ENCODE data around the gene ZSCAN12. TPM values are rescaled to one million over a fixed set of nuclear protein-coding genes. Genes with fewer than 3 reads are reported as not detected.

ZSCAN12 gene
- total RNA-seq, 1 experiment from 2014 or later: 1.6 TPM

DNA sequence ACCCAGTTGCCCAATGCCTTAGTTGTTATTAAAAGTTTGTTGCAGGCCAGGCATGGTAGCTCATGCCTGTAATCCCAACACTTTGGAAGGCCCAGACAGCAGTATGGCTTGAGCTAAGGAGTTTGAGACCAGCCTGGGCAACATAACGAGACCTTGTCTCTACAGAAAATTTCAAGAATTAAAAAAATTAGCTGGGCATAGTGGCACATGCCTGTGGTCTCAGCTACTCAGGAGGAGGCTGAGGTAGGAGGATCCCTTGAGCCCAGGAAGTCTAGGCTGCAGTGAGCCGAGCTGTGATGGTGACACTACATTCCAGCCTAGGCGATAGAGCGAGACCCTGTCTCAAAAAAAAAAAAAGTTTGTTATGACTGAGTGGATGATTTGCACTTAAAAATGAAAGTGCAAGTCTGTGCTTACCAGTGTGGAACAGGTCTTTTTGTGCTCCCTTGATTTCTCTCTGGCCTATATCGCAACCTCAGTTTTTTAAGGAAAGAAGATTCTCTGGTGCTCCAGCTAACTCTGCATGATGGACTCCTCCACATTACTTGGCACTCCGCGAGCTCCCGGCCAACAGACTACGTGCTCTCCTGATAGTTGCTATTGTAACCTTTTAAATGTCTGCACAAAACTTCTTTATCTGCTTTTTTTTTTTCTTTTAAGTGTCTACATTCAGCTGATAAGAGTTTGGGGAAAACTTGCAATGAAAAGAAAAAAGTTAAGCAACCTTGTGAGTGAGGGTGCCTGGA lies 27.7 kb downstream of the ZSCAN12 start:
- TF ChIP-seq, protein P1, sequence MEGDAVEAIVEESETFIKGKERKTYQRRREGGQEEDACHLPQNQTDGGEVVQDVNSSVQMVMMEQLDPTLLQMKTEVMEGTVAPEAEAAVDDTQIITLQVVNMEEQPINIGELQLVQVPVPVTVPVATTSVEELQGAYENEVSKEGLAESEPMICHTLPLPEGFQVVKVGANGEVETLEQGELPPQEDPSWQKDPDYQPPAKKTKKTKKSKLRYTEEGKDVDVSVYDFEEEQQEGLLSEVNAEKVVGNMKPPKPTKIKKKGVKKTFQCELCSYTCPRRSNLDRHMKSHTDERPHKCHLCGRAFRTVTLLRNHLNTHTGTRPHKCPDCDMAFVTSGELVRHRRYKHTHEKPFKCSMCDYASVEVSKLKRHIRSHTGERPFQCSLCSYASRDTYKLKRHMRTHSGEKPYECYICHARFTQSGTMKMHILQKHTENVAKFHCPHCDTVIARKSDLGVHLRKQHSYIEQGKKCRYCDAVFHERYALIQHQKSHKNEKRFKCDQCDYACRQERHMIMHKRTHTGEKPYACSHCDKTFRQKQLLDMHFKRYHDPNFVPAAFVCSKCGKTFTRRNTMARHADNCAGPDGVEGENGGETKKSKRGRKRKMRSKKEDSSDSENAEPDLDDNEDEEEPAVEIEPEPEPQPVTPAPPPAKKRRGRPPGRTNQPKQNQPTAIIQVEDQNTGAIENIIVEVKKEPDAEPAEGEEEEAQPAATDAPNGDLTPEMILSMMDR (IDR thresholded peaks at IDR 0.05; ENCODE audit: insufficient read depth in 1 of 2, low read depth in 1 of 2, low read length in 1 of 2, severe bottlenecking in 1 of 2, unreplicated experiment in 1 of 2): no peak
- H3K36me3 Mint-ChIP-seq (ENCODE audit: insufficient read depth, unreplicated experiment): no peaks in the 10 kb centered on the region
- DNase-seq: no peak
- ChIA-PET CTCF (interaction anchor here (0.7 to 1.9 kb wide), 2 partner anchors 16 to 523 kb away, joined by 3 to 5 read pairs; no protein-coding TSS in a partner anchor), POLR2A (interaction anchor here (1.0 kb wide), 1 partner anchor 12 kb away, joined by 3 read pairs; no protein-coding TSS in a partner anchor)
- H3K4me1 ChIP-seq: no peaks in the 10 kb centered on the region
- intact Hi-C loops (cut with micrococcal nuclease; ENCODE audit: unreplicated experiment): no loop called here
- H3K36me3 ChIP-seq (ENCODE audit: control insufficient read depth, insufficient read depth, low read length): no peaks in the 10 kb centered on the region
- no TSS peak for BruUV-seq (replicated peaks)
- H3K4me3 ChIP-seq (ENCODE audit: low read depth, low read length): no peak overlapping the region
- H3K9me3 ChIP-seq: no peaks in the 10 kb centered on the region
- no peaks in the 10 kb centered on the region for H3K4me1 Mint-ChIP-seq (ENCODE audit: low read depth, unreplicated experiment)
- H3K27me3 ChIP-seq (replicated peaks; ENCODE audit: control insufficient read depth, insufficient read depth, low read length): no peaks in the 10 kb centered on the region
- H3K4me3 Mint-ChIP-seq (ENCODE audit: unreplicated experiment): no peak overlapping the region
- H3K9me3 Mint-ChIP-seq (ENCODE audit: unreplicated experiment): no peaks in the 10 kb centered on the region
- no peak overlapping the region for H3K27ac Mint-ChIP-seq (ENCODE audit: unreplicated experiment)
- peaks cover 4% of the 10 kb centered on the region for H3K27me3 Mint-ChIP-seq (ENCODE audit: insufficient read depth, unreplicated experiment)

DNA sequence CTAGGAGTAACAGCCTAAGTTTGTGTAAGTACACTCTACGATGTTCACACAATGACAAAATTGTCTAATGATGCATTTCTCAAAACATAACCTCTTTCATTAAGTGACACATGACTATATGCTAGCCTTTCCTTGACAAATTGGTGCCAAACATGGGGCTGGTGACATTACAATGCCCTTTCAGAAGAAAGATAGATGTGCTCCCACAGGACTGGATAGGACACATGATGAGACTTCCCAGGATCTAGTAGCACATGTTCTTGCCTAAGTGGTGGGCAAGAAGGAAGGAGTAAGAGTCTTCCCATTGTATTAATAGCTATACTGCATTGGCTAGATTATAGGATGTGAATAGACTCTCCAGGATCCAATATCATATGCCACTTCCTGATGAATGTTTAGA lies 28.3 kb downstream of the ZSCAN12 start:
- peaks cover 4% of the 10 kb centered on the region for H3K27me3 Mint-ChIP-seq (ENCODE audit: insufficient read depth, unreplicated experiment)
- intact Hi-C loops (cut with micrococcal nuclease; ENCODE audit: unreplicated experiment): no loop called here
- BruUV-seq (replicated peaks): no TSS peak
- TF ChIP-seq, protein P1 (IDR thresholded peaks at IDR 0.05; ENCODE audit: insufficient read depth in 1 of 2, low read depth in 1 of 2, low read length in 1 of 2, severe bottlenecking in 1 of 2, unreplicated experiment in 1 of 2): no peak
- no peaks in the 10 kb centered on the region for H3K9me3 Mint-ChIP-seq (ENCODE audit: unreplicated experiment)
- H3K4me1 Mint-ChIP-seq (ENCODE audit: low read depth, unreplicated experiment): no peaks in the 10 kb centered on the region
- CTCF ChIA-PET: interaction anchor here (1.9 kb wide), 1 partner anchor 15 kb away, joined by 5 read pairs; no protein-coding TSS in a partner anchor
- no peak overlapping the region for H3K27ac Mint-ChIP-seq (ENCODE audit: unreplicated experiment)
- H3K27me3 ChIP-seq (replicated peaks; ENCODE audit: control insufficient read depth, insufficient read depth, low read length): no peaks in the 10 kb centered on the region
- POLR2A ChIA-PET: no interaction called here
- H3K4me3 ChIP-seq (ENCODE audit: low read depth, low read length): no peak overlapping the region
- H3K36me3 ChIP-seq (ENCODE audit: control insufficient read depth, insufficient read depth, low read length): no peaks in the 10 kb centered on the region
- H3K36me3 Mint-ChIP-seq (ENCODE audit: insufficient read depth, unreplicated experiment): no peaks in the 10 kb centered on the region
- H3K9me3 ChIP-seq: no peaks in the 10 kb centered on the region
- no peak for DNase-seq
- no peaks in the 10 kb centered on the region for H3K4me1 ChIP-seq
- no peak overlapping the region for H3K4me3 Mint-ChIP-seq (ENCODE audit: unreplicated experiment)

DNA sequence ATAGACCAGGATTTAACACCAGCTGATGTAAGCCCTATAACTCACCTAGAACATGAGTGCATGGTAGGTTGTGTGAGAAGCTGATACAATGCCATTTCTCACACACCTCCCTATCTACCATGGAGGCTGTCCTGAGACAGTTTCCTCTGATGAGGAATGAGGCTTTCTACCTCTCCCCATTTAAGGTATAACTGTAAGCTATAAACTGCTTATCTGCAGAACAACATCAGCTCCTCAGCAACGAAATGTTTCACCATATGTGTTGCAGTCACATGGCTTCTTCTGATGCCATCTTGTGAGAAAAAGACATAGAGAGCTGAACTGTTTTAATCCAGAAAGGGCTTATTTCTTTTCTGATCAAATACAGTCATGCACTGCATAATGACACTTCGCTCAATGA lies 29.1 kb downstream of the ZSCAN12 start:
- Mint-ChIP-seq H3K36me3 (ENCODE audit: insufficient read depth, unreplicated experiment) (no peaks in the 10 kb centered on the region), H3K4me3 (ENCODE audit: unreplicated experiment) (no peak overlapping the region), H3K27ac (ENCODE audit: unreplicated experiment) (no peak overlapping the region), H3K9me3 (ENCODE audit: unreplicated experiment) (no peaks in the 10 kb centered on the region), H3K4me1 (ENCODE audit: low read depth, unreplicated experiment) (no peaks in the 10 kb centered on the region), H3K27me3 (ENCODE audit: insufficient read depth, unreplicated experiment) (peaks cover 4% of the 10 kb centered on the region)
- intact Hi-C loops (cut with micrococcal nuclease; ENCODE audit: unreplicated experiment): no loop called here
- TF ChIP-seq, protein P1 (IDR thresholded peaks at IDR 0.05; ENCODE audit: insufficient read depth in 1 of 2, low read depth in 1 of 2, low read length in 1 of 2, severe bottlenecking in 1 of 2, unreplicated experiment in 1 of 2): no peak
- Histone ChIP-seq H3K36me3 (ENCODE audit: control insufficient read depth, insufficient read depth, low read length) (no peaks in the 10 kb centered on the region), H3K4me1 (no peaks in the 10 kb centered on the region), H3K9me3 (no peaks in the 10 kb centered on the region), H3K27me3 (replicated peaks; ENCODE audit: control insufficient read depth, insufficient read depth, low read length) (no peaks in the 10 kb centered on the region), H3K4me3 (ENCODE audit: low read depth, low read length) (no peak overlapping the region)
- ChIA-PET POLR2A (interaction anchor here (0.5 kb wide), 1 partner anchor 152 kb away, joined by 3 read pairs; no protein-coding TSS in a partner anchor), CTCF (interaction anchor here (1.9 kb wide), 1 partner anchor 14 kb away, joined by 5 read pairs; no protein-coding TSS in a partner anchor)
- no peak for DNase-seq
- BruUV-seq (replicated peaks): no TSS peak

All from Caco-2 (cell line).